ENCODE data around the gene TCF19.

TCF19 gene, protein sequence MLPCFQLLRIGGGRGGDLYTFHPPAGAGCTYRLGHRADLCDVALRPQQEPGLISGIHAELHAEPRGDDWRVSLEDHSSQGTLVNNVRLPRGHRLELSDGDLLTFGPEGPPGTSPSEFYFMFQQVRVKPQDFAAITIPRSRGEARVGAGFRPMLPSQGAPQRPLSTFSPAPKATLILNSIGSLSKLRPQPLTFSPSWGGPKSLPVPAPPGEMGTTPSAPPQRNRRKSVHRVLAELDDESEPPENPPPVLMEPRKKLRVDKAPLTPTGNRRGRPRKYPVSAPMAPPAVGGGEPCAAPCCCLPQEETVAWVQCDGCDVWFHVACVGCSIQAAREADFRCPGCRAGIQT

DNA sequence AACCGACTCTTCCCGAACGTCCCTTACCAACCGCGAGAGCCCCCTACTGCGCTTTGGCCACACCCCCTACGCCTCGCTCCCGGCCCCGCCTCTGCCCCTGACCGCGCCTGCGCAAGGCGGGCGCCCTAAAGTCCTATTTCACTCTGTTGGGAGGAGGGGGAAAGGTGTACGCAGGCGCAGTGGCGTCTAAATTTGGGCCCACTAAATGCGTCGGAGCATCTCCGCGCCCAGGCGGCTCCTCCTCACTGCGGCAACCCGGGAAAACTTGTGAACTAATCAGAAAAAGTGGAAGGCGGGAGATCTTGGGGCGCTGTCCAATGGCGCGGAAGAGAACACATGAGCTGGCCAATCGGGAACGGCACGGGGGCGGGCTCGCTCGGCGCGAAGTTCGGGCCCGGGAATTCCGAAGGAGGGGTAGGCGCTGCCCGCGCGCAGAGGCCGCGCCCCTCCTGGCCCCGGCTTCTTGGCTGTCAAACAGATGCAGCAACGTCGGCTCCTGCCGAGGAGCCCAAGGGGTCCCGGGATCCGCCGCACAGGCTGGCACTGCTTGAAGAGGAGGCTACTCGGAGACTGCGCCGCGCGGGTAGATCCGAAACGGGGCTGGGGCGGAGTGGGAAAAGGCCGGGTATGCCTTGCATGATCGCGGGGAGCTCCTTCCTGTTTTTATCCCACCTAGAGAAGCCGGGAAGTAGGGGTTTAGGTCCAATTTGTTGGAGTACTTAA lies at the start of gene TCF19:
Gene TCF19, plus strand, starts transcription at position 450 of the 723 bp plus-strand sequence. CDS start 881 bp downstream, outside the sequence.
- peak; percentile 99 for DNase-seq (ENCODE audit: low read depth in 1 of 2, low spot score in 1 of 2)

DNA sequence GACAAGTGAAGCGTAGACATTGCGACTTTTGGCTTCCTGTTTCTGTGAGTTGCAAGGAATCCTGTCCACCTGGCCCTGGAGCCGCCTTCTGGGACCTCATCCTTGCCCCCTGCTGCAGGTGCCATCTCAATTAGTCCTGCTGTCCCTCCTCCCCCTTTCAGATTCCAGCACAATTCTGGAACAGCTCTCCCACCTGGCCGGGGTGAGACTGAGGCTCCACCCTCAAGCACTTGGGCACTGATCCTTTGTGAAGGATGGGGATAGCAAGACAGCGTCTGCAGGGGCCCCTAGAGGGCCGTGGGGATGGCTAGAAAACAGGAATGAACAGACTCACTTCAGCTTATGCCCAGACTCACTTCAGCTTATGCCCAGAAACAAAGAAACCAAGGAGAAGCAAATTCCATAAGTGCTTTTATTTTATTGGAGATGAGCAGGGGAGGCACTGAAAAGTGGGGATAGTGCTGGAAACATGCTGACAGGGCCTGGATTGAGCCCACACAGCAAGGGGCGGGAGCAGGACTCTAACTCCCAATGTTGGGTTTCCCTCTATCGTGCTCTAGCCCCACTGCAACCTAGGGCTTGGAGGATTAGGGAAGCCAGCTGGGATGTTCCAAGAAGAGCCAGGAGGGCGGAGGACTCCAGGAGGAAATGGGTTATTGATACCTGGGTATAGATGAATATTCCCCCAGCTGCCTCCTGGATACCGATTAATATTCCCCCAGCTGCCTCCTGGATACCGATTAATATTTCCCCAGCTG lies 47.4 kb upstream of the TCF19 start:
- DNase-seq (ENCODE audit: low read depth in 1 of 2, low spot score in 1 of 2), result no peak

DNA sequence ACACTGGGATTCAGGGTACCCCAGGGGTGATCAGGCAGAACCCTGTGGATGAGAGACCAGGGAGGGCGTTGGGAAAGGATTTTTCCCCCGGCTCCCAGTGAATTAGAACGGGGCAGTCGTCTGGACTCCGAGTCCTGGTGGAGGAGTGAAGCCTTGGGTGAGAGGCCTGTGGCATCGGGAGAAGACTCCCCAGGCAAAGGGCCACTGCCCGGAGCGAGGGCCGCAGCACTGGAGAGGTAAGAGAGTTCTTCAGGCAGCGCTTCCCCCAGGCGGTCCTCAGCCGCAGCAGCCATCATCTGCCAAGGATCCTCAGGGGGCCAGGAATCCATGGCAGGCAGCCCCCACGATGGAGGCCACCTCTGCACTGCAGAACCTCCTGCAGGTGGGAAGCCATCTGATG lies 46.7 kb upstream of the TCF19 start:
- no peak for DNase-seq (ENCODE audit: low read depth in 1 of 2, low spot score in 1 of 2)

DNA sequence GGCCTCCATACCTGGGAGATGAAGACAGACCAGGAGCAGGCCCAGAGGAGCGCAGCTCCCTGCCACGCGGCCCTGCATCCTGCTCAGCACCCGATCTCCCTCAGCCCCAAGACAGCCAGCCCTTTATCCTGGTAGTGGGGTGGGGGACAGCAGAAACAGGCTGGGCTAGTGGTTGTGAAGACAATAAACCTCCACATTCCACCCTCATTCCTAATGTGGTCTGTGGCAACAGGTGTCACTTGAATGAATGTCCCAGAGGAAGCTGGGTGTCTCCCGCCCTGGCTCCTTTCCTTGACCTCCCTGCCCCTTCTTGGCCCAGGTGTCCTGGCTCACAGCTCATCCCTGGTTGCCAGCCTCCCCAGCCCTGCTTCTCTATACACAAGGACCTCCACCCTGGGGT lies 45.9 kb upstream of the TCF19 start, which contains the start of gene C6orf15:
Gene C6orf15, minus strand, starts transcription at position 98 of the 400 bp plus-strand sequence. Its CDS starts 20 bp downstream, at position 78.
- DNase-seq (ENCODE audit: low read depth in 1 of 2, low spot score in 1 of 2), result no peak

DNA sequence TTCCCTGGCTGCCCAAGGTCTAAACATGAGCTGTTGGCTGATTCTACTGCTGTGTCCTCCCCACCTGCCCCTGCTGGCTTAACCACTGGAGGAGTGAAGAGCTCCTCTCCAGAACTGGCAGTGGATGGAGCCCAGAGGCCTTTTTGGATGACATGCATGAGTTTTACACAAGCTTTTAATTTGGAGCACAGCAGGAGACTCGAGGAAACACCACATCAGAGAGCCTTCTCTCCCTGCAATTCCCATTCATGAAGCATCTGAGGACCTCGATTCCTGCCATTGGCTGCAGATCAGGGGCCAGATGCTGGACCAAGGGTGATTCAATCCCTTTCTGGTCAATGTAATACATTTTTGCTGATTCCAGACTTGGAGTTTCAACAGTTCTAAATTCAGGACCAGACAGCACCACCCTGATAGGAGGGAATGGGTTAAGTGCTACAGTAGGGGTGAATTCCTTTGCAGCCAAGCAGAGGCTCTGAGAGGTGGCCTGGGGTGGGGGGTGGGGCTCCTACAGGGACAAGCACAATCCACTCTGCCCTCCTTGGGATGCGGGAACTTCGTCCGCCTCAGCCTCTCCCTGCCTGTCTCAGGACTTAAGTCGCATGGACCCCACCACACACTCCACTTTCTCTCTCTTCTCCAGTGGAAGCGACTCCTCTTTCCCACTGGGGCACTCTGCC lies 44.4 kb upstream of the TCF19 start:
- no peak for DNase-seq (ENCODE audit: low read depth in 1 of 2, low spot score in 1 of 2)

DNA sequence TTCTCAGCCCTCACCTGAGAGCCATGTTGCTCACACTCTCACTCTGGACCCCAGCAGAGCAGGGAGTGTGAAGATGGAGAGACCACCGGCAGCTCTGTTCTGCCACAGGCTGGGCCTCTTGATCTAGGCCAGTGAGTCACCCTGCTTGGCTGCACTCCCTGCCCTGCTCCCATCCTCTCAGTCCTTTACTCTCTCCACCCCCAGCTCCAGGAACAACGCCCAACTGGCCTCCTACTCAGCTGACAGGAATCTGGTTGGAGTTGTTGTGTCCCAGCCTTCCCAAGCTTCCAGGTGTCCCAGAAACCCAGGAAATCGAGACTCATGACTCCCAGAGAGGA lies 43.9 kb upstream of the TCF19 start, which contains the start of gene PSORS1C1:
Gene PSORS1C1, plus strand, starts transcription at position 260 of the 338 bp plus-strand sequence. CDS start 14,833 bp downstream, outside the sequence.
- no peak for DNase-seq (ENCODE audit: low read depth in 1 of 2, low spot score in 1 of 2)

DNA sequence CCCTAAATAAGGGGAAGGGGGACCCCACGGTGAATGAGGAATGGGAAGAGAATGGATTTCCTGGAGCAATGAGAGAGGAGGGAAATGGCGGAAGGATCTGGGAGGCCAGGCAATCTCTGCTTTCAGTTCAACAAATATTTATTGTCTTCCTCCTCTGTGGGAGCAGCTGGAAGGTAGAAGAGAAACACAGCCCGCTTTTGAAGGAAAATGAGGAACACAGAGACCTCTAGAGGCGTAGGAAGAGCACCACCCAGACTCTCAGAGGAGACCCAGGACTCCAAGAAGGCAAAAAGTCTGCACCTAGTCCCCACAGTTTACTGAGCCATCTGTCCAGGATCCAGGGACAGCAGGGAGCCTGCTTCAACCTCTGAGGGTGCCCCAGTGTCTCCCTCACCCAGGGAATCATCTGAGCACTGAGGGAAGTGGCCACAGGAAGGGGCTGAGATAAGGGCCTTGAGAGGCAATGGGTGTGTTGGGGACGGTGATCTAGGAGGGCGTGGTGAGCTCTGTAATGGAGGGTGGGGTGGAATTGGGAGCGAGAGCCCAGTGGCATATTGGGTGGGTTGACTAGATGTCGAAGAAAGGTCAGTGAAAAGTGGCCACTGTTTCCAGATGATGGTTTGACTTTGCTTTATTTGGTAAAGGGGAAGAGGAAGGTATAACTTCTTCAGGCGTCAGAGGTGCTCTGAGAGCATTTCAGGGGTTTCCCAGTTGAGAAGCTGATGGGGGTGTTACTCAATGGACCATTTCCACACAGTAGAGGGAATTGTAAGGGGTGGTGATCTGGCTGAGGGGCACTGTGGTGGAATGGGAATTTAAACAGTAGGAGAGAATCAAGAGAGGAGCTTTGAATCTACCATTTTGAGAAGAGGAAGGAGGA lies 43.2 kb upstream of the TCF19 start:
- DNase-seq (ENCODE audit: low read depth in 1 of 2, low spot score in 1 of 2), result no peak

DNA sequence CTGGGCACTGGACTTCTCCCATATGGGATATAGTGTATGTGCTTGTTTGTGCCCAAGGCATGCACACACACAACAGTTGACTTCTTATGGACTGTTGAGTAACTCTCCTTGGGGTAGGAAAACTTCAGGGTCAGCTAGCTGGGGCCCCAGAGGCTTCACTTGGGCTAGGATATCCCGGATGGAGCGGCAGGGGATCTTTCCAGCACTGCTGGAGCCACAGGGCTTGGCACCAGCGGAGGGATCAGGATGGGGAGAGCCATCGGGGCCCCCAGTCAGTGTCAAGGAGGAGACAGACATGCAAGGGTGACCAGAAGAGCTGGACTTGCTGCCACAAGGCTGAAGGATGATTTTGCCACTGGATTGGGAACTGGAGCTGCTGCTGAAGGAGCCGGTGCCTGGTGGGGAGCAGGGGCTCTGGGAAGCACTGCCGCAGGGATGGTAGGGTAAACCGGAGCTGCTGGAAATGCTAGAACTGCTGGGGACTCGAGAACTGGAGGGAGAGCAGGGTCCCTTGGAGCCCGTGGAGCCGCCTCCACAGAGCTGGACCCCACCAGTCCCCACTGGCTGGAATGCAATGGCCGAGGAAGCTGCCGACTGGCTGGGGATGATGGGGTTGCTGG lies 42.3 kb upstream of the TCF19 start:
- no peak for DNase-seq (ENCODE audit: low read depth in 1 of 2, low spot score in 1 of 2)

DNA sequence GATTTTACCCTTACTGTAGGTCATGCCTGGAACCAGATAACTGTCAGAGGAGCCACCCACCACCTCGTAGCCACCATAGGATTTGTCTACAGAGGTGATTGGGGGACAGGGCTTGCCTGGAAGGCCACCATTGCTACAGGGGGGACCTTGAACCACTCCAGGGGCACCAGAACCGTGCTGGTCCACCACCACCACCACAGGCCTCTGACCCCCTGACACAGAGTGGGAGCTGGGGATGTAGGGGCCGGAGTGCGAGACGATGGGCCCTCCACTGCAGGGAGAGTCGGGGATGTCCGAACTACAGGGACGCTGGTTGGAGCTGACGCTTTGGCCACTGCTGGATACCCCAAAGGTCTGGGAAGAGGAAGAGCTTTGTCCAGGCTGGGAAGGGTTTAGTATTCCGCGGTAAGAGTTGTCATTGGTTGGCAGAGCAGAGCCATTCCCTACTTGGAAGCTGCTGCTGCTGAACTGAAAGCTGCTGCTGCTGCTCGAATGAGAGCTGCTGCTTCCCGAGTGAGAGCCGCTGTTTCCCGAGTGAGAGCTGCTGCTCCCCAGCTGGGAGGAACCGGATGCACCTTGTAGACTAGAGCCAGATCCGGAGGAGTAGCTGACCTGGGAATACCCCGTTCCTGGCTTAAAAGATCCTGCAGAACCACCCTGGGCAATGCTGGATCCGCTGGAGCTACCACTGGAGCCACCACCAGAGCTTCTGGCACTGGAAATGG lies 41.6 kb upstream of the TCF19 start:
- DNase-seq (ENCODE audit: low read depth in 1 of 2, low spot score in 1 of 2), result no peak

DNA sequence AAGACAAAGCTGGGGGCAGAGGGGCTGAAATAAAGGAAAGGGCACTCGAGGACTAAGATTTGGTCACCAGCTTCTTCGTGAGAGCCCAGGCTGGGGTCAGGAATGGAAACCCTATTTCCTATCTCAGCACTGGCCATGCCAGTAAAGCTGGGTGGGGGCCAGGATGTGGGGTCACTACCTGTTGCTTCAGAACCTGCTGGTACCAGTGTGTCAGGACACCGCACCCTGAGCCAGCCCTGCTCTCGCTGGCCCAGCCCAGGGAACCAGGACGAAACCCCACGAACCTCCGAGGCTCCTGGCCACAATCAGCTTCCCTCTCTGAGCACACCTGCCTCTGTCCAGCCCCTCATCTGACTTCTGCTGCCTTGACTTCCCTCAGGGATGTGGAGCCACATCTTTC lies 40.2 kb upstream of the TCF19 start:
- no peak for DNase-seq (ENCODE audit: low read depth in 1 of 2, low spot score in 1 of 2)

DNA sequence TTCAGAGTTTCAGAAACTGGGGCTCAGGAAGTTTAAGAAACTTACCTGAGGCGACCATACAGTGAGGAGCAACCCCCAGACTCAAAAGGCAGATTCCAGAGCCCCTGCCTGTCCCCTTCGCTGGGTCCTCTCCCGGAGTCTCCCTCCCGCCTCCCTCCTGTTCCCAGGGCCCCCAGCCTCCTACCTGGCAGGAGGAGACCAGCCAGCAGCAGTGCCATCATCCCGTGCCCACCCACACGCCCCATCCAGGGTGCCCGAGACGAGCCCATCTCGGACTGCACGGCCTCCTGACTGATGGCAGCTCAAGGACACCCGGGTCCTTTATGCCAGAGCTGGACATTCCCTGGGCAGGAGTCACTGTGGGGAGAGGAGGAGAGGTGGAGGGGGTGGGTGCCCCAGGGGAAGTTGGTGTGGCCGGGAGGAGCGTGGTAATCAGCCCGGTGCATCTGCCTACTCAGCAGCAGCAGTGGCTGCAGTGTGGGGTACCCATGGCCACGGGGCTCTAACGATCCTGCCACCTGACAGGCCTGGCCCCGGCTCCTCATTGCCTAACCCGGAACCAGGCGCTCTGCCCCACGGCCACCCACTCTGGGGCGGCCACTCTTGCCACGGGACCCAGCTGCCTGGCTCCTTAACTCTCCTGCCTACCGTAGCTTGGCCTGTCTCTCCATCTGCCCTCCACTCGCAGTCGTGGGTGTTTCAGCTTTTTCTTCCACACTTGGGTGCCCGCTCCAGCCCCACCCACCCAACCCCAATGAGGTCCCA lies 38.1 kb upstream of the TCF19 start, which contains the start of gene CDSN:
Gene CDSN, minus strand, starts transcription at position 296 of the 765 bp plus-strand sequence. Its CDS starts 27 bp downstream, at position 269.
- DNase-seq (ENCODE audit: low read depth in 1 of 2, low spot score in 1 of 2), result no peak

DNA sequence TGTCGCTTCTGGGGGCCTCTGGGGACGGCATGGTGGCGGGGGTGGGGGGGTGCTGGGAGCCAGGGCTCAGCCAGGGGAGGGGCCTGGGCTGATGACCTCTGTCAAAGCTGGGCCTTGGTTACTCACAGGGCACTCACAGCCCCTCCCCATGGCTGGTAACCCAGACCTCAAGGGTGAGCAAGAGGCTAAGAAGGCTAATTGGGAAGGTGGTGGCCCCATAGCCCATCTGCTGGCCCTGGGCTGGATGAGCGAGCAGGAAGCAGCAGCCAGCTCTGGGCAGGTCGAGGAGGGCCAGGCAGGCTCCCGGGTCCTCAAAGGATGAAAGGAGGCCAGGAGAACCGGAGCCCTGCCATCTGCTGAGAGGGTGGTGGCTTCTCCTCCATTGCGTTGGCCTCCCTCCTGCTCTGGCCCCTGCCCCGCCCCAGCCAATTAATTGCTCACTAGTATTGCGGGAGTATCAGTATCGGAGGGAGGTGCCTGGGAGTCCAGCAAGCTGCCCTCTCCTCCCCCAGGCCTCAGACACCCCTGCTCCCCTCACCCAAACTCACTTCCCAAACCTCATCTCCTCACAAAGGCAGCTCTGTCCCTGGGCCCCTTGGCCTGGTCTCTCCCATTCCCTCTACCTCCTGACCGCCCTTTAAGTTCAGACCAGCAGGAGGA lies 37.1 kb upstream of the TCF19 start:
- no peak for DNase-seq (ENCODE audit: low read depth in 1 of 2, low spot score in 1 of 2)

DNA sequence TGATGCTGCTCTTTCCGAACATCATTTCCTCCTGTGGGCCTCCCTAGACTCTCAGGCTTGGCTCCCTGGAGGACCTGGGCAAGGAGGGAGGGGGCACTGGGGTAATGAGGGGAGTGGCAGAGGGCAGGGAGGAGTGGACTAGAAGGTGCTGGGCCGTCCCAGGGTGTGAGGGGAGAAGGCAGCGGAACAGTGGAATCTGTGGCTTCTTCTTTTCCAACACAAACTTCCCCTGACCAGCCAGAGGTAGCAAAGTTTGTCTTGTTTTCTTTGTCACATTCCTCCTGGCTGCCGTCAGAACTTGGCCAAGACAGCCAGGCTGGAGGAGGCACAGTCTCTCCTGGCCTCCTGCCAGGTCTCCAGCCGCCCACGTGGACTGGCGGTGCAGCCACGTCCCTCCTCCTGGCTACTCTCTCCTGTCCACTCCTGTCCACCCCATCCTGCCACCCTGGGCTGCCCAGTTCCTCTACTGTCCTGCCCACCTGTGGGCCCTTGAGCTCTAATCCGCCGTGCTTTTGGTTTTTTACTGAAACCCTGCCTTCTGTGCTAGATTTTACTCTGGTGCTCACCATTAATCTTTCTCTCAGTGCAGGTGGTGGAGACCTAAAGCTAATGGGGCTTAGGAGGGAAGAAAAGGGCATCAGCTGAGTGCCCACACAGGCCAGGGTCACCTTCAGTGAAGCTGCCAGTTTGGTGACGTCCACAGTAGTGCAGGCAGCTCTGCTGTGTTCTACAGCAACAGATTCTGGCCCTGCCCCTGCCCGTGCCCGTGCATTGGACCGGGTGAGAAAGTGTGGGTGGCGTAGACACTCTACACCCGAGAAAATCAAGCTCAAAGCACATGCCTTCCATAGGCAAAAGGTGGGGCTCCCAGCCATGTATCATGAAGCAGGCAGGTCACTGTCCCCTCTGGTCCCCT lies 35.3 kb upstream of the TCF19 start:
- no peak for DNase-seq (ENCODE audit: low read depth in 1 of 2, low spot score in 1 of 2)

DNA sequence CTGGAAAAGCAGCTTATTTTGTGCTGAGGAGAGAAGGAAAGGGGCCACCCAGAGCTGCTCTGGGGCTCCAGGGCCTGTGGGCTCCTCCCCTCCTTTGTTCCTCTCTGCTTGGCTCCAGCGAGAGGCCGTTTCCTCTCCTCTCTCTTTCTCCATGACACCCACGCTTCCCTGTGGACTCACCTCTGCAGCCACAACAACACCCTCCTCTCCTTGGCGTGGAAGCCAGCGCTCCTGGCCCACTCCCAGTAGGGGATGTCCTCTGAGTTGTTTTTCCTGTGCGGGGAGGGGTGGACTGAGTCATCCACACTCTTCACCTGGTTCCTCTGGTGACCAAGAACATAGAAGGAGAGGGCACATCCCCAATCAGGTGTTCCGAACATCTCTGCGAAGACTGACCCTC lies 33.2 kb upstream of the TCF19 start:
- no peak for DNase-seq (ENCODE audit: low read depth in 1 of 2, low spot score in 1 of 2)

DNA sequence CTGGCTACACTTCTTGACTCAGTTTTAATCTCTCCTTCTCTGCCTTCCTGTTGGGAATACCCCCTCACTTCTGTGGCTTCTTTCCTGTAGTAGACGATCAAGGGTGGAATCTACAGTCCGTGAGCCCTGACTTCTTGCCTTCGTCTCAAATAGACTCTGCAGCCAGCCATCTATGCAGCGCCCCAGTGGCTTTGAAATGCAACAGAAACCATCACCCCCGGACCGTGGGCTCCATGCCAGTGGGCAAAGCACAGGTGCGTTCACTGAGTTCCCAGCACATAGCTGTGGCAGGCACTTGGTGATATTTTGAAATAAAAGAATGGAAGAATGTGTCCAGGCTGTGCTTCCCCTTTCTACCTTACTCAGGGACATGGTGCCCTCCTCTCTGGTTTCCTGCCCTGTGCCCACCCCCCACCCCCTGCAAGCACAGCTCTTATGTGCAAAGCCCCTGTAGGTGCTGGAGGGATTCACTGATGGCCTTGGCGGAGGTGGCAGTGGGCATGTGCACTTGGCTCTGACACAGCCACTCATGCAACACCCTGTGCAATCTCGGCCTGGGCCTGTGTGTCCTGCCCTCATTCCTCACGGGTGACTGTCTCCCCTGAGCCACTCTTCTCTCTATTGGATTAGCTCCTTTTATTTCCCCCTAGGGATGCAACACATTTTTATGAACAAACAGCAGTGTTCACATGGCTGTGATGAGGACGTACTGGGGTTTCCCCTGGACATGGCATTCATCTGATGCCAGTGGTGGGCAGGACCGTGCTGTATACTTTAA lies 32.6 kb upstream of the TCF19 start:
- DNase-seq (ENCODE audit: low read depth in 1 of 2, low spot score in 1 of 2), result no peak

Data from stimulated activated CD4-positive, alpha-beta T cell treated with anti-CD3 and anti-CD28 coated beads, Interleukin-15, amount 100 ng/mL, for 1 hour (primary cell).